ENCODE results near the gene ST8SIA4.

DNA sequence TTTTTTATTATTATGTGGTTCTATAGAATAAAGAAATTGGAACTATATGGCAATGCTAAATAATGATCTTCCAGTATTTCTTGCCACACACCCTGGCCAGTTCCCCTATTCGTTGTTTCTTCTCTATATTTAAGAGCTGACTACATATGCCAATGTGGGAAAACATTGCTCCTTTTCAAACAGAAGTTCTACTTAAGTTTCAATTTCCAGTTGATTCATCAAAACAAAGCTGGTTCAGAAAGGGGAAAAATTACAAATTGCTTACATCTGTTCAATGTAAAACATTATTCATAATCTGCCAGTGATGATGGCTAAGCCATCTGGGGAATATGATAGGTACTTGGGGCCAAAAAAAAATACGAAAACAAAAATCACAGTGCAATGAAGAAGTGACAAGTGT lies 76.9 kb downstream of the ST8SIA4 start:
- no peak for TF ChIP-seq GATA2 (IDR thresholded peaks at IDR 0.05; ENCODE audit: low read depth, low read length)
- TF ChIP-seq GATA3 (IDR thresholded peaks at IDR 0.05; ENCODE audit: low read depth, low read length): no peak
